Measurements from ENCODE around the gene MRPS18A. TPM values are rescaled to one million over a fixed set of nuclear protein-coding genes. Genes with fewer than 3 reads are reported as not detected.

The MRPS18A gene
- total and polyA plus RNA-seq, 9 donors = 21.9 to 45.0 (median 29.8) TPM

- Histone ChIP-seq H3K27ac (no peak overlapping the region), H3K4me1 (ENCODE audit: insufficient read depth) (peaks cover 11% of the 10 kb centered on the region), H3K4me3 (no peak overlapping the region), H3K9me3 (no peaks in the 10 kb centered on the region), H3K36me3 (no peaks in the 10 kb centered on the region), H3K27me3 (no peaks in the 10 kb centered on the region)
- intact Hi-C loops (cut with DNase I) = no loop called here
- WGBS, 3 donors = 14 to 23% (median 19%) methylated on average over 8 of the region's 8 CpGs
- peak in 4 of 5 donors; percentile 46 to 72 (median 56) for DNase-seq
- no peak for TF ChIP-seq EP300 (IDR thresholded peaks at IDR 0.05)
- no peak for TF ChIP-seq POLR2A (IDR thresholded peaks at IDR 0.05)
- TF ChIP-seq CTCF (IDR thresholded peaks at IDR 0.05) = no peak
These were observed 11.2 kb upstream of the MRPS18A start for GRCh38 chr6:43698584-43699349.

GRCh38 chr6:43697421-43697820 is 9.8 kb upstream of the MRPS18A start:
- H3K36me3 ChIP-seq = no peaks in the 10 kb centered on the region
- WGBS, 3 donors = 95 to 96% (median 96%) methylated on average over 3 of the region's 3 CpGs
- no peaks in the 10 kb centered on the region for H3K27me3 ChIP-seq
- intact Hi-C loops (cut with DNase I) = no loop called here
- H3K27ac ChIP-seq = no peak overlapping the region
- peaks cover 9% of the 10 kb centered on the region for H3K4me1 ChIP-seq (ENCODE audit: insufficient read depth)
- DNase-seq = no peak
- no peaks in the 10 kb centered on the region for H3K9me3 ChIP-seq
- no peak overlapping the region for H3K4me3 ChIP-seq
- TF ChIP-seq CTCF (IDR thresholded peaks at IDR 0.05) (no peak), POLR2A (IDR thresholded peaks at IDR 0.05) (no peak), EP300 (IDR thresholded peaks at IDR 0.05) (no peak)

GRCh38 chr6:43695967-43696291 is 8.3 kb upstream of the MRPS18A start:
- Histone ChIP-seq H3K27ac (no peak overlapping the region), H3K4me3 (no peak overlapping the region), H3K4me1 (ENCODE audit: insufficient read depth) (peaks cover 4% of the 10 kb centered on the region), H3K9me3 (no peaks in the 10 kb centered on the region), H3K27me3 (no peaks in the 10 kb centered on the region), H3K36me3 (no peaks in the 10 kb centered on the region)
- TF ChIP-seq EP300 (IDR thresholded peaks at IDR 0.05) (no peak), CTCF (IDR thresholded peaks at IDR 0.05) (no peak), POLR2A (IDR thresholded peaks at IDR 0.05) (no peak)
- intact Hi-C loops (cut with DNase I) = no loop called here
- 66 to 85% (median 73%) methylated on average over 4 of the region's 4 CpGs for WGBS, 3 donors
- DNase-seq = no peak

- Histone ChIP-seq H3K27ac (no peak overlapping the region), H3K27me3 (no peaks in the 10 kb centered on the region), H3K4me3 (no peak overlapping the region), H3K36me3 (no peaks in the 10 kb centered on the region), H3K4me1 (ENCODE audit: insufficient read depth) (peaks cover 4% of the 10 kb centered on the region), H3K9me3 (no peaks in the 10 kb centered on the region)
- no peak for DNase-seq
- intact Hi-C loops (cut with DNase I) = no loop called here
- WGBS, 3 donors = 67 to 74% (median 74%) methylated on average over 9 of the region's 9 CpGs
- TF ChIP-seq CTCF (IDR thresholded peaks at IDR 0.05) = no peak
- TF ChIP-seq EP300 (IDR thresholded peaks at IDR 0.05) = no peak
- no peak for TF ChIP-seq POLR2A (IDR thresholded peaks at IDR 0.05)
These were observed 7.8 kb upstream of the MRPS18A start for GRCh38 chr6:43695215-43695966.
